PC-9 (cell line): Measurements from ENCODE around the gene GRIFIN. TPM values are rescaled to one million over a fixed set of nuclear protein-coding genes. Genes with fewer than 3 reads are reported as not detected.

Experiments
- BruUV-seq: library from RNA; stranded (reverse); fragments of 400-500 nt; replicated peaks from 2 replicates; lab custom pipeline; 2021; lab: Mats Ljungman, UMichigan
- CTCF ChIA-PET: fragments of 300-600 bp; sonication (Branson Sonifier 250); formaldehyde crosslinking; loops from one replicate; lab custom pipeline; 2022; ENCODE audit warnings: antibody characterized with exemption; lab: Charles Lee
- POLR2A ChIA-PET: fragments of 300-600 bp; sonication (Branson Sonifier 250); formaldehyde crosslinking; loops from one replicate; lab custom pipeline; 2022; ENCODE audit warnings: antibody characterized with exemption; ENCODE audit not compliant: unreplicated experiment; lab: Charles Lee
- DNase-seq, 2 experiments: peaks; one replicate each; pipeline versions ENCODE4 v3.0.0 to v3.0.0-alpha.2; 2015 to 2022; ENCODE audit warnings: mixed read lengths in 1 of 2
- H2AFZ ChIP-seq: fragments of 200-600 bp; sonication (generic); 2 replicates; pipeline ENCODE4 v1.8.1; 2017; ENCODE audit warnings: antibody characterized with exemption
- H3F3A ChIP-seq: fragments of 200-600 bp; sonication (generic); 2 replicates; pipeline ENCODE4 v1.8.1; 2017; ENCODE audit warnings: antibody characterized with exemption, mild to moderate bottlenecking, low read depth; ENCODE audit not compliant: insufficient read depth
- H3K27ac ChIP-seq: fragments of 200-600 bp; sonication (generic); 2 replicates; pipeline ENCODE4 v1.6.1; 2016; ENCODE audit warnings: mixed run types
- H3K27me3 ChIP-seq: fragments of 200-600 bp; sonication (generic); 2 replicates; pipeline ENCODE4 v1.6.1; 2016; ENCODE audit warnings: low read depth, mixed run types; ENCODE audit not compliant: insufficient read depth
- H3K36me3 ChIP-seq: fragments of 200-600 bp; sonication (generic); 2 replicates; pipeline ENCODE4 v1.6.1; 2016; ENCODE audit warnings: low read depth, mixed run types
- H3K4me1 ChIP-seq: fragments of 200-600 bp; sonication (generic); replicated peaks from 2 replicates; pipeline ENCODE4 v1.6.1; 2016; ENCODE audit warnings: mixed run types; ENCODE audit not compliant: insufficient read depth
- H3K4me2 ChIP-seq: fragments of 200-600 bp; sonication (generic); 2 replicates; pipeline ENCODE4 v1.6.1; 2017; ENCODE audit warnings: mixed run types
- H3K4me3 ChIP-seq: fragments of 200-600 bp; sonication (generic); 2 replicates; pipeline ENCODE4 v1.6.1; 2016; ENCODE audit warnings: mixed run types
- H3K79me2 ChIP-seq: fragments of 200-600 bp; sonication (generic); 2 replicates; pipeline ENCODE4 v1.6.1; 2017; ENCODE audit warnings: low read depth, mixed run types
- H3K9me2 ChIP-seq: fragments of 200-600 bp; sonication (generic); 2 replicates; pipeline ENCODE4 v1.8.1; 2017; ENCODE audit warnings: mild to moderate bottlenecking; ENCODE audit not compliant: insufficient read depth
- H3K9me3 ChIP-seq: fragments of 200-600 bp; sonication (generic); 2 replicates; pipeline ENCODE4 v1.8.1; 2016; ENCODE audit warnings: low read depth; ENCODE audit not compliant: insufficient read depth
- H4K20me1 ChIP-seq: fragments of 200-600 bp; sonication (generic); 2 replicates; pipeline ENCODE4 v1.8.1; 2017; ENCODE audit not compliant: insufficient read depth
- CTCF ChIP-seq: fragments of 200-600 bp; sonication (generic); conservative IDR thresholded peaks from 2 replicates; pipeline ENCODE4 v1.6.1; 2017; ENCODE audit warnings: mixed run types, antibody characterized with exemption, mild to moderate bottlenecking, moderate library complexity
- EZH2 ChIP-seq: fragments of 200-600 bp; sonication (generic); IDR thresholded peaks from 2 replicates; pipeline ENCODE4 v1.8.0; 2017; ENCODE audit warnings: antibody characterized with exemption, low read depth
- intact Hi-C: fragments of 100-400 bp; cut with micrococcal nuclease; formaldehyde crosslinking; loops from one replicate; pipeline ENCODE4 v1.10.0; 2022; ENCODE audit not compliant: unreplicated experiment
- total RNA-seq: library from RNA; stranded (reverse); gene quantifications from 2 replicates; pipeline ENCODE4 v1.2.3, GENCODE V29; 2021

GRIFIN gene
- total RNA-seq, 1 experiment from 2014 or later: not detected

GRCh38 chr7:2521952-2522591 lies 45.9 kb upstream of the GRIFIN start:
- H3K27ac ChIP-seq: no peak overlapping the region
- H3K4me2 ChIP-seq: peak overlapping the region; percentile 77
- H3K27me3 ChIP-seq: no peaks in the 10 kb centered on the region
- no peak for TF ChIP-seq EZH2
- TF ChIP-seq CTCF: no peak
- ChIA-PET CTCF (interaction anchor here (0.6 kb wide), 2 partner anchors 87 to 1436 kb away, joined by 5 to 7 read pairs; no protein-coding TSS in a partner anchor), POLR2A (no interaction called here)
- no TSS peak for BruUV-seq
- H3K36me3 ChIP-seq: no peaks in the 10 kb centered on the region
- H3K4me3 ChIP-seq: peak overlapping the region; percentile 37; the same call in 1 of the 2 replicates
- peaks cover 13% of the 10 kb centered on the region for H3K79me2 ChIP-seq
- no peaks in the 10 kb centered on the region for H3K9me2 ChIP-seq
- peak in 1 of 2 experiments; percentile 57 for DNase-seq
- no peak overlapping the region for H2AFZ ChIP-seq
- intact Hi-C loops: loop anchor here (1.0 to 10.0 kb wide), 6 partner anchors 8 to 987 kb away; partner anchors contain the start of genes GRIFIN, MAFK, SNX8 and TTYH3
- H3F3A ChIP-seq: peaks cover 34% of the 10 kb centered on the region
- peaks cover 71% of the 10 kb centered on the region for H3K4me1 ChIP-seq
- H3K9me3 ChIP-seq: no peaks in the 10 kb centered on the region
- no peaks in the 10 kb centered on the region for H4K20me1 ChIP-seq

GRCh38 chr7:2521341-2521745 lies 45.1 kb upstream of the GRIFIN start:
- H3K79me2 ChIP-seq: peaks cover 13% of the 10 kb centered on the region
- H4K20me1 ChIP-seq: no peaks in the 10 kb centered on the region
- H3K4me2 ChIP-seq: peak overlapping the region; percentile 77
- H3K27ac ChIP-seq: no peak overlapping the region
- no peak for TF ChIP-seq CTCF
- TF ChIP-seq EZH2: no peak
- H3K36me3 ChIP-seq: no peaks in the 10 kb centered on the region
- H3K9me3 ChIP-seq: no peaks in the 10 kb centered on the region
- POLR2A ChIA-PET: no interaction called here
- no peak for DNase-seq
- peaks cover 64% of the 10 kb centered on the region for H3K4me1 ChIP-seq
- intact Hi-C loops: loop anchor here (5.0 to 10.0 kb wide), 4 partner anchors 44 to 987 kb away; partner anchors contain the start of genes GRIFIN, MAFK and SNX8
- peaks cover 33% of the 10 kb centered on the region for H3F3A ChIP-seq
- no peak overlapping the region for H2AFZ ChIP-seq
- CTCF ChIA-PET: interaction anchor here (0.6 kb wide), 2 partner anchors 88 to 1435 kb away, joined by 5 to 7 read pairs; no protein-coding TSS in a partner anchor
- no peak overlapping the region for H3K4me3 ChIP-seq
- H3K9me2 ChIP-seq: no peaks in the 10 kb centered on the region
- H3K27me3 ChIP-seq: no peaks in the 10 kb centered on the region
- BruUV-seq: no TSS peak

GRCh38 chr7:2520761-2521290 lies 44.6 kb upstream of the GRIFIN start:
- H3K27me3 ChIP-seq: no peaks in the 10 kb centered on the region
- intact Hi-C loops: loop anchor here (1.0 to 10.0 kb wide), 5 partner anchors 38 to 986 kb away; partner anchors contain the start of genes GRIFIN, MAFK and SNX8
- peaks cover 59% of the 10 kb centered on the region for H3K4me1 ChIP-seq
- H3K9me2 ChIP-seq: no peaks in the 10 kb centered on the region
- H3K4me3 ChIP-seq: peak overlapping the region; percentile 58; the same call in 1 of the 2 replicates
- BruUV-seq: no TSS peak
- H3K36me3 ChIP-seq: no peaks in the 10 kb centered on the region
- peak overlapping the region; percentile 77 for H3K4me2 ChIP-seq
- H3F3A ChIP-seq: peaks cover 33% of the 10 kb centered on the region
- peaks cover 13% of the 10 kb centered on the region for H3K79me2 ChIP-seq
- no peak overlapping the region for H3K27ac ChIP-seq
- POLR2A ChIA-PET: no interaction called here
- H3K9me3 ChIP-seq: no peaks in the 10 kb centered on the region
- H2AFZ ChIP-seq: no peak overlapping the region
- TF ChIP-seq EZH2 (no peak), CTCF (no peak)
- DNase-seq: no peak
- H4K20me1 ChIP-seq: no peaks in the 10 kb centered on the region
- CTCF ChIA-PET: no interaction called here
